ENCODE measurements around the gene C5AR1.

DNA sequence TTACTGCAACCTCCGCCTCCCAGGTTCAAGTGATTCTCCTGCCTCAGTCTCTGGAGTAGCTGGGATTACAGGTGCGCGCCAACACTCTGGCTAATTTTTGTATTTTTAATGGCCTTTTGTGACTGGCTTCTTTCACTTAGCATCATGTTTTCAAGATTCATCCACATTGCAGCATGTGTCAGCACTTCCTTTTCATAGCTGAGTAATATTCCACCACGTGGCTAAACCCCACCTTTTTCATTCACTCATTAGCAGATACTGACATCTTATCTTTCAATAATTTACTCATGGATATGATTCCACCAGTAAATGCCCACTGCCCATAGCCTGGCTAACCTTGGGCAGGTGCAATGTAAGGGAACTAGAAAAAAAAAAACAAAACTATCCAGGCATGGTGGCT, 6.9 kb downstream of the C5AR1 start:
- TF ChIP-seq POLR2A (IDR thresholded peaks at IDR 0.05; ENCODE audit: low read depth, low read length) (no peak), PAX5 (IDR thresholded peaks at IDR 0.05; ENCODE audit: insufficient read depth, low read length, severe bottlenecking) (no peak), SPI1 (IDR thresholded peaks at IDR 0.05; ENCODE audit: low read depth, low read length) (no peak), TAF1 (IDR thresholded peaks at IDR 0.05; ENCODE audit: low read depth, low read length) (no peak)
